HEK293T (cell line): ENCODE measurements around the gene C1orf226.

Source experiments
- ARNT ChIP-seq: fragments of 450-650 bp; IDR thresholded peaks from 2 replicates; pipeline ENCODE4 v1.6.1; 2017; ENCODE audit warnings: mild to moderate bottlenecking
- BHLHE40 ChIP-seq: fragments of 450-650 bp; IDR thresholded peaks from 2 replicates; pipeline ENCODE4 v1.6.1; 2016; ENCODE audit warnings: mild to moderate bottlenecking, moderate library complexity, borderline replicate concordance
- CTBP1 ChIP-seq: fragments of 450-650 bp; IDR thresholded peaks from 2 replicates; pipeline ENCODE4 v1.6.1; 2016; ENCODE audit warnings: borderline replicate concordance
- ELF4 ChIP-seq: fragments of 450-650 bp; IDR thresholded peaks from 2 replicates; pipeline ENCODE4 v1.6.1; 2017; ENCODE audit warnings: antibody characterized with exemption
- FOXM1 ChIP-seq: fragments of 450-650 bp; IDR thresholded peaks from 2 replicates; pipeline ENCODE4 v1.6.1; 2017; ENCODE audit warnings: mild to moderate bottlenecking, borderline replicate concordance
- L3MBTL2 ChIP-seq: fragments of 450-650 bp; conservative IDR thresholded peaks from 2 replicates; pipeline ENCODE4 v1.6.1; 2016; ENCODE audit warnings: mild to moderate bottlenecking
- LEF1 ChIP-seq: fragments of 450-650 bp; IDR thresholded peaks from 2 replicates; pipeline ENCODE4 v1.6.1; 2017; ENCODE audit warnings: mild to moderate bottlenecking, borderline replicate concordance
- PKNOX1 ChIP-seq: fragments of 450-650 bp; IDR thresholded peaks from 2 replicates; pipeline ENCODE4 v1.6.1; 2016
- SP1 ChIP-seq: fragments of 450-650 bp; IDR thresholded peaks from 2 replicates; pipeline ENCODE4 v1.6.1; 2017
- SUZ12 ChIP-seq: fragments of 450-650 bp; IDR thresholded peaks from 2 replicates; pipeline ENCODE4 v1.6.1; 2016; ENCODE audit warnings: mild to moderate bottlenecking
- TARDBP ChIP-seq: fragments of 450-650 bp; IDR thresholded peaks from 2 replicates; pipeline ENCODE4 v1.6.1; 2016
- ZNF384 ChIP-seq: fragments of 450-650 bp; IDR thresholded peaks from 2 replicates; pipeline ENCODE4 v1.6.1; 2016

GRCh38 chr1:162400790-162401355 is 19.3 kb downstream of the C1orf226 start:
- no peak for TF ChIP-seq SP1
- TF ChIP-seq ELF4, result no peak
- no peak for TF ChIP-seq TARDBP
- TF ChIP-seq L3MBTL2, result no peak
- TF ChIP-seq BHLHE40, result no peak
- TF ChIP-seq PKNOX1, result no peak
- no peak for TF ChIP-seq SUZ12
- no peak for TF ChIP-seq CTBP1
- no peak for TF ChIP-seq LEF1
- no peak for TF ChIP-seq ARNT
- TF ChIP-seq ZNF384, result no peak
- no peak for TF ChIP-seq FOXM1
